ENCODE measurements around the gene TRIML1.

Gene TRIML1, protein sequence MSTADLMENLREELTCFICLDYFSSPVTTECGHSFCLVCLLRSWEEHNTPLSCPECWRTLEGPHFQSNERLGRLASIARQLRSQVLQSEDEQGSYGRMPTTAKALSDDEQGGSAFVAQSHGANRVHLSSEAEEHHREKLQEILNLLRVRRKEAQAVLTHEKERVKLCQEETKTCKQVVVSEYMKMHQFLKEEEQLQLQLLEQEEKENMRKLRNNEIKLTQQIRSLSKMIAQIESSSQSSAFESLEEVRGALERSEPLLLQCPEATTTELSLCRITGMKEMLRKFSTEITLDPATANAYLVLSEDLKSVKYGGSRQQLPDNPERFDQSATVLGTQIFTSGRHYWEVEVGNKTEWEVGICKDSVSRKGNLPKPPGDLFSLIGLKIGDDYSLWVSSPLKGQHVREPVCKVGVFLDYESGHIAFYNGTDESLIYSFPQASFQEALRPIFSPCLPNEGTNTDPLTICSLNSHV

DNA sequence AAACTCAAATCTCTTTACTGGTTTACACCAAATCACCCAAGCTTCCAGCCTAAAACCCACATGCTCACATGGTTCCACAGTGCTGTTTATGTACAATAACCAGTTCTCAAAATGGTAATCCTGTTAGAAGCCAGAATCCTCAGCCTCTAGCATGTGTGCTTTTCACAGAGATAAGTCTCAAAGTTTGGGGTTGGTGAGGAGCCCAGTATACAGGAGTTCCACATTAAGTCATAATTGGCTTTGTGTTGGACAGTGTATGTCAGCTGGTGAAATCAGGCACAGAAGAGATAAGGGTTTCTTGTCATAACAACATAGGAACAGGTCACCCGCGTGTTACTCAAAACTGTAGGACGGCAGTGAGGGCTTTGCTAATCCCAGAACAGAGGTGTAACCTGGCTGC lies at the start of gene TRIML1:
Gene TRIML1 (plus strand): TSS at position 301 of the 400 bp plus-strand sequence. CDS start 118 bp downstream, outside the sequence.
- H3K27ac ChIP-seq (ENCODE audit: low read depth, low read length), result no peak within 1 kb of the TSS
- H3K9me3 ChIP-seq (ENCODE audit: control insufficient read depth in 1 of 2, low read length in 2 of 2), result no peaks in the 10 kb centered on the region
- H3K4me3 ChIP-seq (ENCODE audit: low read depth in 1 of 2, low read length in 2 of 2), result no peak within 1 kb of the TSS
- no peaks in the 10 kb centered on the region for H3K4me1 ChIP-seq (ENCODE audit: control insufficient read depth in 1 of 2, insufficient read depth in 2 of 2, low read length in 2 of 2)
- H3K9ac ChIP-seq (ENCODE audit: low read depth in 1 of 2, low read length in 2 of 2), result no peak within 1 kb of the TSS
- no peaks in the 10 kb centered on the region for H3K36me3 ChIP-seq (ENCODE audit: control insufficient read depth in 1 of 2, insufficient read depth in 2 of 2, low read length in 2 of 2)
- H3K27me3 ChIP-seq (ENCODE audit: control insufficient read depth in 1 of 2, insufficient read depth in 2 of 2, low read length in 2 of 2), result no peaks in the 10 kb centered on the region

DNA sequence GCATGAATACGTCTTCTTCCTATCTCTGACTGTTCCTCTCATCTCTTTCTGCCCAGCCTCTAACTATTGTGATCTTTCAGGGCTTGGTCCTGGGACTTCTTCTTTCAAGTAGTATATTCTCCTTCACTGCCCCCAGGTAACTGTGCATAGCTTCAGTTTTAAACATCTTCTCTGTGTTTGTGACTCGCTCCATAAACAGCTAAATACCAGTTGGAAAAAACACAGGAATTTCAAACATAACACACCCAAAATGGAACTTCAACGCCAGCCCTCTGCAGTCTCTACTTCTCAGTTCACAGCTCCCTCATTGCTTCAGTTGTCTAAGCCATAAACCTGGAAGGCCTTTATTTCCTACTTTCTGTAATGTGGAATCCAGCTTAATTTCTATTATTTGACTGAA lies 46.4 kb upstream of the TRIML1 start:
- Histone ChIP-seq H3K4me3 (ENCODE audit: low read depth in 1 of 2, low read length in 2 of 2) (no peak overlapping the region), H3K36me3 (ENCODE audit: control insufficient read depth in 1 of 2, insufficient read depth in 2 of 2, low read length in 2 of 2) (no peaks in the 10 kb centered on the region), H3K9ac (ENCODE audit: low read depth in 1 of 2, low read length in 2 of 2) (no peak overlapping the region), H3K27me3 (ENCODE audit: control insufficient read depth in 1 of 2, insufficient read depth in 2 of 2, low read length in 2 of 2) (no peaks in the 10 kb centered on the region), H3K4me1 (ENCODE audit: control insufficient read depth in 1 of 2, insufficient read depth in 2 of 2, low read length in 2 of 2) (no peaks in the 10 kb centered on the region), H3K27ac (ENCODE audit: low read depth, low read length) (no peak overlapping the region), H3K9me3 (ENCODE audit: control insufficient read depth in 1 of 2, low read length in 2 of 2) (peaks cover 4 to 11% of the 10 kb centered on the region in 2 donors)

DNA sequence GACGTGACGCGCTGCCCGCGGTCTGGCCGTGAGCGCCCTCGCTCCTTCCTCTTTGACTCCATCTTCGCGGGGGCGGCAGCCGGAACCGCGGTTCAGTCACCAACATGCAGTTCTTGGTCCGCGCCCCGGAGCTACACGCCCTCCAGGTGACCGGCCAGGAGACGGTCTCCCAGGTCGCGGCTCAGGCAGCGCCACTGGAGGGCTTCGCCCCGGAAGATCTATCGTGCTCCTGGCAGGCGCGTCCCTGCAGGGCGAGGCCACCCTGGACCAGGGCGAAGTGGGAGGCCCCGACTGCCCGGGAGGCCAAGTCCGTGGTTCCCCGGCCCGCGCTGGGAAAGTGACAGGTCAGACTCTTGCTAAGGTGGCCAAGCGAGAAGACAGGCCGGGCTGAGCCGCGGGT lies 32.8 kb upstream of the TRIML1 start:
- Histone ChIP-seq H3K36me3 (ENCODE audit: control insufficient read depth in 1 of 2, insufficient read depth in 2 of 2, low read length in 2 of 2) (no peaks in the 10 kb centered on the region), H3K4me1 (ENCODE audit: control insufficient read depth in 1 of 2, insufficient read depth in 2 of 2, low read length in 2 of 2) (no peaks in the 10 kb centered on the region), H3K27ac (ENCODE audit: low read depth, low read length) (no peak overlapping the region), H3K9me3 (ENCODE audit: control insufficient read depth in 1 of 2, low read length in 2 of 2) (peaks cover 0 to 3% of the 10 kb centered on the region in 2 donors), H3K4me3 (ENCODE audit: low read depth in 1 of 2, low read length in 2 of 2) (no peak overlapping the region), H3K9ac (ENCODE audit: low read depth in 1 of 2, low read length in 2 of 2) (no peak overlapping the region), H3K27me3 (ENCODE audit: control insufficient read depth in 1 of 2, insufficient read depth in 2 of 2, low read length in 2 of 2) (no peaks in the 10 kb centered on the region)

DNA sequence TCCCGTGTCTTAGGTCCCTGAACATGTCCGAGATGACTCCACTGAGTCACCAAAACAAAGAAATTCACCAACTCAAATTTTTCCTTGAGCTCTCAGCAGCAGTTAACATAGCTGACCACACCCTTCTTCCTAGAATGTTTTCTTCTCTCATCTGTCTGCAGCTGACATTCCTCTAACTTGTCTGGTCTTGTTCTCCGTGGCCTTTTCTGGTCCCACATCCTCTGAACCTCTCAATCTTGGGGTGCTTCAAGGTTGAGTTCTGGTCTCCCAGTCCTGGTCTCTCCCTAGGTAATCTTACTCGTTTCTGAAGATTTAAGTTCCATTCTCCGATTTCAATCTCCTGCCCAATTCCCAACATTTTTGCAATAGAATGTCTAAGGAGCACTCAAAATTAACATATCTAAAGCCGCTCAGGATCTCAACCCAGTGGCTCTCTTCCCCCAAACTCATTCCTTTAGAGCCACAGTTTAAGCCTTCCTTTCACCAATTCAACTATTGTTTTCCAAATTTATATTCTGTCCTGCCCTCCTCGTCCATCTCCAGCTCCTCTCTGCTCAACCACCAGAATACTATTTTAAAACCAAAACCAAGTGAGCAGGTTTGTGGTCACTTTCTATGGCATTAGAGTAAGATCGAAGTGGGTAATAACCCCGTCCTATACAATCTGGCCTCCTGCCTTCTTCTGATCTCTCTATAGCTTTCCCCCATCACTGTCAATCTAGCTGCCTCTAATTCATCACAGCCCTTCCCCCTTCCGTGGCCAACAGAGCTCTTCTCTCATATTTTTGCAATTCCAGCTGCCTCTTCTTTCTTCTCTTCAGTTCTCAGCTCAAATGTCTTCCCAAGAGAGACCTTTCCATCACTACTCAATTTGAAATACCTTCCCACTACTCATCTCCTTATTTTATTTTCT lies 31.1 kb upstream of the TRIML1 start:
- Histone ChIP-seq H3K4me3 (ENCODE audit: low read depth in 1 of 2, low read length in 2 of 2) (no peak overlapping the region), H3K9me3 (ENCODE audit: control insufficient read depth in 1 of 2, low read length in 2 of 2) (peaks cover 0 to 3% of the 10 kb centered on the region in 2 donors), H3K36me3 (ENCODE audit: control insufficient read depth in 1 of 2, insufficient read depth in 2 of 2, low read length in 2 of 2) (no peaks in the 10 kb centered on the region), H3K4me1 (ENCODE audit: control insufficient read depth in 1 of 2, insufficient read depth in 2 of 2, low read length in 2 of 2) (no peaks in the 10 kb centered on the region), H3K9ac (ENCODE audit: low read depth in 1 of 2, low read length in 2 of 2) (no peak overlapping the region), H3K27me3 (ENCODE audit: control insufficient read depth in 1 of 2, insufficient read depth in 2 of 2, low read length in 2 of 2) (no peaks in the 10 kb centered on the region), H3K27ac (ENCODE audit: low read depth, low read length) (no peak overlapping the region)

DNA sequence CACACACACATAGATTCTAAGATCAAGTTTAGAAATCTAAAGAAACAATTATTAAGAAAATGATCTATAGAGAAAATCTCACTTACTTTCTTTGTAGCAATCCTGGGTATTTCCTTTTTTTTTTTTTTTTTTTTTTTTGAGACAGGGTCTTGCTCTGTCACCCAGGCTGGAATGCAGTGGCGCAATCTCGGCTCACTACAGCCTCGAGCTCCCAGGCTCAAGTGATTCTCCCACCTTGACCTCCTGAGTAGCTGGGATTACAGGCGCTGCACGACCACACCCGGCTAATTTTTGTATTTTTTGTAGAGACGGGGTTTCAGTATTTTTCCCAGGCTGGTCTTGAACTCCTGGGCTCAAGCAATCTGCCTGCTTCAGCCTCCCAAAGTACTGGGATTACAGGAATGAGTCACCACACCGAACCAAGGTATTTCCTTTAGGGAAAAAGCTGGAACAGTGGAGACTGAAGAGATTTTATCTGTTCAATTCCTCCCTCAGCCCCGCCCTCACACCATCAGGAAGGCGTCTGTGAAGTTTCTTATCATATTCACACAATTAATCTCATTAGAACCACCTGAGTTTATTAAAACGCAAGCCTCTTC lies 30.0 kb upstream of the TRIML1 start, which contains the start of gene TRIML2:
Gene TRIML2 (minus strand): TSS at position 447 of the 599 bp plus-strand sequence. CDS start 4,235 bp downstream, outside the sequence.
- Histone ChIP-seq H3K27ac (ENCODE audit: low read depth, low read length) (no peak within 1 kb of the TSS), H3K4me1 (ENCODE audit: control insufficient read depth in 1 of 2, insufficient read depth in 2 of 2, low read length in 2 of 2) (no peaks in the 10 kb centered on the region), H3K9me3 (ENCODE audit: control insufficient read depth in 1 of 2, low read length in 2 of 2) (peaks cover 0 to 3% of the 10 kb centered on the region in 2 donors), H3K36me3 (ENCODE audit: control insufficient read depth in 1 of 2, insufficient read depth in 2 of 2, low read length in 2 of 2) (no peaks in the 10 kb centered on the region), H3K9ac (ENCODE audit: low read depth in 1 of 2, low read length in 2 of 2) (no peak within 1 kb of the TSS), H3K4me3 (ENCODE audit: low read depth in 1 of 2, low read length in 2 of 2) (no peak within 1 kb of the TSS), H3K27me3 (ENCODE audit: control insufficient read depth in 1 of 2, insufficient read depth in 2 of 2, low read length in 2 of 2) (no peaks in the 10 kb centered on the region)

DNA sequence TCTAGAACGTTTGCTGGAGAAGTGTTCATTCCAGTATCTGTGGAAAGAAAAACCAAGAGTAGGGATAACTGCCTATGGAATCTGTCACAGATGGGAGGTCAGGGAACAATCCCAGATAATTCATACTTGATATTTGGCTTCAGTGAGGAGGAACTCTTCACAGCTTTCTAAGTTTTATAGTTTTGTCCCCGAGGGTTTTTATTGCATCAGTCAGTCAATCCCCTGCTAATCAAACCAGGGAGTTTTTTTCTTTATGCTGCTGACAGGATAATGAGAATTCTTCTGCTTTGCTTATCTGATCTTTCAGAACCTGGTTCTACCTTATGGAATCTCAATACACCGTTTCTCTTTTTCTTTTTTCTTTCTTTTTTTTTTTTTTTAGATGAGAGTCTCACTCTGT lies 29.2 kb upstream of the TRIML1 start:
- Histone ChIP-seq H3K27me3 (ENCODE audit: control insufficient read depth in 1 of 2, insufficient read depth in 2 of 2, low read length in 2 of 2) (no peaks in the 10 kb centered on the region), H3K36me3 (ENCODE audit: control insufficient read depth in 1 of 2, insufficient read depth in 2 of 2, low read length in 2 of 2) (no peaks in the 10 kb centered on the region), H3K9me3 (ENCODE audit: control insufficient read depth in 1 of 2, low read length in 2 of 2) (peaks cover 0 to 3% of the 10 kb centered on the region in 2 donors), H3K27ac (ENCODE audit: low read depth, low read length) (no peak overlapping the region), H3K4me1 (ENCODE audit: control insufficient read depth in 1 of 2, insufficient read depth in 2 of 2, low read length in 2 of 2) (no peaks in the 10 kb centered on the region), H3K4me3 (ENCODE audit: low read depth in 1 of 2, low read length in 2 of 2) (no peak overlapping the region), H3K9ac (ENCODE audit: low read depth in 1 of 2, low read length in 2 of 2) (no peak overlapping the region)

DNA sequence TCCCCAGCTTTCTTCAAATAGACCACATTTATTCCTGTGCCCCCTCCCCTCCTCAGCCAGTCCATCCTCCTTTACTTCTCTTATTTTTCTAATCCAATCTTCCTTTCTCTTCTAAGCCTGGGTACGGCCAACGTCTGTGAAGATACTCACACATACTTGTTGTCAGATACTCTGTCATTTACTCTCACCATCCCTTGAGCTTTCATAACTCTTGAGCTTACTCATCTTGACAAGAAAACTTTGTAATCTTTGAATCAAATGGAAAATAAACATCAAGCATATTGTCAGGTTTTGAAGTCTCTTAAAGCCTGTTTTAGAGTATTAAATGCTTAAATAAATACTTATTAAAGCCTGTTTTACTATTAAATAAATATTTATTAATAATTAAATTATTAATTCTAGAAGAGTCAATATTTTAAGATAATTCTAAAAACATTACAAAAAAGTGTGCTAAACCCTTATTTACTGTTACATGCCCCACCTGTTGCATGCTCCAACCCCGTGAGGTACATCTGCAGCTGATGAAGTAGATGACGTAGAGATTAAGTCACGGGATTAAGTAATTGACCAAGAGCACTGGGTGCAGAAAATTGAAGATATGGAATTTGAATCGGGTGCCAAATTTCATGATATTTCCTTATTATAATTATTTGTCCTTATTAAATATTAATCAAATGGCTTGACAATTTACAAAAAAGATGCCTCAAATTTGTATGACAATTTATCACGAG lies 28.3 kb upstream of the TRIML1 start:
- H3K9ac ChIP-seq (ENCODE audit: low read depth in 1 of 2, low read length in 2 of 2), result no peak overlapping the region
- no peaks in the 10 kb centered on the region for H3K4me1 ChIP-seq (ENCODE audit: control insufficient read depth in 1 of 2, insufficient read depth in 2 of 2, low read length in 2 of 2)
- H3K4me3 ChIP-seq (ENCODE audit: low read depth in 1 of 2, low read length in 2 of 2), result no peak overlapping the region
- no peaks in the 10 kb centered on the region for H3K36me3 ChIP-seq (ENCODE audit: control insufficient read depth in 1 of 2, insufficient read depth in 2 of 2, low read length in 2 of 2)
- no peaks in the 10 kb centered on the region for H3K27me3 ChIP-seq (ENCODE audit: control insufficient read depth in 1 of 2, insufficient read depth in 2 of 2, low read length in 2 of 2)
- no peaks in the 10 kb centered on the region for H3K9me3 ChIP-seq (ENCODE audit: control insufficient read depth in 1 of 2, low read length in 2 of 2)
- no peak overlapping the region for H3K27ac ChIP-seq (ENCODE audit: low read depth, low read length)

DNA sequence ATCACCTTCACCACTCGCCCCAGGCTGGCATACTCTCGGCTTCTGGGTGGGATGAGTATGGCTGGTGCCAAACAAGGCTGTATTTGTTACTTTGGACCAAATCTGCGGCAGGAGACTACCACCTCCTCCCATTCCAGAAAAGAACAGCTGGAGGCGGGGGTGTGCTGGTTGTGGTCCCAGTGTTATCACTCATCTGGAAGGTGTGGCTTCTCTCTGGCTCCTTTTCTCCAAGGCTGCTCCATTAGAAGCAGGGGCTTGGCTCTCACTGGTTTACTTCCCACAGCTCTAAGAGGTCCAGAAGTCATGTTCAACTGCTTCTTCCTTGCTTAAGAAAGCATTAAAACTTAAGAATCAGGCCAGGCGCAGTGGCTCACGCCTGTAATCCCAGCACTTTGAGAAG lies 27.3 kb upstream of the TRIML1 start:
- no peak overlapping the region for H3K9ac ChIP-seq (ENCODE audit: low read depth in 1 of 2, low read length in 2 of 2)
- no peaks in the 10 kb centered on the region for H3K9me3 ChIP-seq (ENCODE audit: control insufficient read depth in 1 of 2, low read length in 2 of 2)
- H3K36me3 ChIP-seq (ENCODE audit: control insufficient read depth in 1 of 2, insufficient read depth in 2 of 2, low read length in 2 of 2), result no peaks in the 10 kb centered on the region
- no peak overlapping the region for H3K4me3 ChIP-seq (ENCODE audit: low read depth in 1 of 2, low read length in 2 of 2)
- H3K27me3 ChIP-seq (ENCODE audit: control insufficient read depth in 1 of 2, insufficient read depth in 2 of 2, low read length in 2 of 2), result no peaks in the 10 kb centered on the region
- H3K4me1 ChIP-seq (ENCODE audit: control insufficient read depth in 1 of 2, insufficient read depth in 2 of 2, low read length in 2 of 2), result no peaks in the 10 kb centered on the region
- H3K27ac ChIP-seq (ENCODE audit: low read depth, low read length), result no peak overlapping the region

DNA sequence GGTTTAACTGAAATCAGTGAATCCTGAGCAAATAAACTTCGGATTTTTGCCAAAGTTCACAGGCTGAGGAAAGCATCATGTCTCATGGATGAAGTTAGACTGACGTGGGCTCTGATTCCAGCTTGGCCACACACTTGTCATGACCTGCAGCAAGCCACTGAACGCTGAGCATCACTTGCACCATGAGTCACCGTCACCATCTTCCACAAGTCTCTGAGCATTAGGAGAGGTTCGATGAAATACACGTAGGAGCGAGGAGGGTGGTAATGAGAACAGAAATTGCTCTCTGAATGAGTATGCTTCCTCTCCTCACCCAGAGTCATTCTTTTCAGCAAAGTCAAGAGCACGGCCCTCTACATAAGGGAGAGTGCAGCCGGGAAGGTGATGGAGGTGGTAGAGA lies 26.1 kb upstream of the TRIML1 start:
- Histone ChIP-seq H3K9ac (ENCODE audit: low read depth in 1 of 2, low read length in 2 of 2) (no peak overlapping the region), H3K9me3 (ENCODE audit: control insufficient read depth in 1 of 2, low read length in 2 of 2) (no peaks in the 10 kb centered on the region), H3K27ac (ENCODE audit: low read depth, low read length) (no peak overlapping the region), H3K4me1 (ENCODE audit: control insufficient read depth in 1 of 2, insufficient read depth in 2 of 2, low read length in 2 of 2) (no peaks in the 10 kb centered on the region), H3K36me3 (ENCODE audit: control insufficient read depth in 1 of 2, insufficient read depth in 2 of 2, low read length in 2 of 2) (no peaks in the 10 kb centered on the region), H3K4me3 (ENCODE audit: low read depth in 1 of 2, low read length in 2 of 2) (no peak overlapping the region), H3K27me3 (ENCODE audit: control insufficient read depth in 1 of 2, insufficient read depth in 2 of 2, low read length in 2 of 2) (no peaks in the 10 kb centered on the region)

All from duodenal mucosa (tissue), 2 donors.